HG03575 (cell line): ENCODE data around the gene MRPL16.

Experiments
- ATAC-seq: cut with Tn5 transposase; IDR thresholded peaks from one replicate; pipeline ENCODE4 v1.9.1; 2021; ENCODE audit not compliant: unreplicated experiment, insufficient number of reproducible peaks, low FRiP score; ENCODE audit errors: extremely low read depth

The MRPL16 gene

GRCh38 chr11:59779487-59779886, 31.1 kb downstream of the MRPL16 start:
- no peak for ATAC-seq

GRCh38 chr11:59778122-59778521, 32.5 kb downstream of the MRPL16 start:
- no peak for ATAC-seq

- ATAC-seq: no peak
These were observed 33.5 kb downstream of the MRPL16 start for GRCh38 chr11:59777104-59777503.

- no peak for ATAC-seq
These were observed 34.1 kb downstream of the MRPL16 start for GRCh38 chr11:59776210-59777066.

GRCh38 chr11:59773083-59773440, 37.5 kb downstream of the MRPL16 start:
- ATAC-seq: no peak

GRCh38 chr11:59771605-59772004, 39.0 kb downstream of the MRPL16 start:
- ATAC-seq: no peak

- no peak for ATAC-seq
These were observed 39.7 kb downstream of the MRPL16 start for GRCh38 chr11:59770869-59771268.

- no peak for ATAC-seq
These were observed 40.3 kb downstream of the MRPL16 start for GRCh38 chr11:59770319-59770718.

- no peak for ATAC-seq
These were observed 40.8 kb downstream of the MRPL16 start for GRCh38 chr11:59769828-59770227.

GRCh38 chr11:59769111-59769510, 41.5 kb downstream of the MRPL16 start:
- ATAC-seq: no peak

GRCh38 chr11:59767225-59767611, 43.4 kb downstream of the MRPL16 start:
- no peak for ATAC-seq

- no peak for ATAC-seq
These were observed 43.9 kb downstream of the MRPL16 start for GRCh38 chr11:59766542-59767224.

GRCh38 chr11:59765068-59765735, 45.4 kb downstream of the MRPL16 start:
- no peak for ATAC-seq

- ATAC-seq: no peak
These were observed 48.6 kb downstream of the MRPL16 start for GRCh38 chr11:59761993-59762392.

GRCh38 chr11:59760771-59761170, 49.8 kb downstream of the MRPL16 start:
- no peak for ATAC-seq

GRCh38 chr11:59759900-59760299, 50.7 kb downstream of the MRPL16 start:
- ATAC-seq: no peak

- ATAC-seq: no peak
These were observed 52.1 kb downstream of the MRPL16 start for GRCh38 chr11:59758401-59759037.

GRCh38 chr11:59756845-59757244, 53.7 kb downstream of the MRPL16 start:
- no peak for ATAC-seq

GRCh38 chr11:59756558-59756840, 54.1 kb downstream of the MRPL16 start:
- ATAC-seq: no peak
